Activated CD4-positive, alpha-beta T cell treated with anti-CD3 and anti-CD28 coated beads, Interleukin-2, amount 10 ng/mL, durations not matched to agents 24 days and 14 days (primary cell): ENCODE data around the gene CDK3. TPM values are rescaled to one million over a fixed set of nuclear protein-coding genes. Genes with fewer than 3 reads are reported as not detected.
"Not testable (repeated sequence)": the region's sequence is repeated elsewhere in the genome, so short reads cannot be mapped to it uniquely, and the experiment has no call there.

ENCODE experiments used
- DNase-seq: peaks from one replicate; pipeline ENCODE4 v3.0.0; 2022
- H3K27ac Mint-ChIP-seq: one replicate; pipeline ENCODE4 v1.8.0; 2022; ENCODE audit warnings: mild to moderate bottlenecking, mixed read lengths
- H3K27me3 Mint-ChIP-seq: one replicate; pipeline ENCODE4 v1.8.0; 2022; ENCODE audit warnings: mixed read lengths
- H3K36me3 Mint-ChIP-seq: one replicate; pipeline ENCODE4 v1.8.0; 2022; ENCODE audit warnings: low read depth, mild to moderate bottlenecking, mixed read lengths
- H3K4me1 Mint-ChIP-seq: one replicate; pipeline ENCODE4 v1.8.0; 2021; ENCODE audit warnings: mixed read lengths
- H3K4me3 Mint-ChIP-seq: one replicate; pipeline ENCODE4 v1.8.0; 2022; ENCODE audit warnings: mild to moderate bottlenecking, moderate library complexity, mixed read lengths
- H3K9me3 Mint-ChIP-seq: one replicate; pipeline ENCODE4 v1.8.0; 2021; ENCODE audit warnings: mixed read lengths
- intact Hi-C: fragments of 100-400 bp; cut with micrococcal nuclease; formaldehyde crosslinking; loops from one replicate; pipeline ENCODE4 v1.15.1; 2023
- total RNA-seq: library from RNA; stranded (reverse); gene quantifications from 2 replicates; pipeline ENCODE4 v1.2.3, GENCODE V29; 2022

CDK3 gene
- 6.6 and 7.4 TPM in 2 replicates for total RNA-seq

GRCh38 chr17:76000755-76001521, at the start of gene CDK3:
Gene CDK3, plus strand, starts transcription at chr17:76000855. Its CDS starts 571 bp downstream, at chr17:76001426.
- Mint-ChIP-seq H3K27ac (no peak within 1 kb of the TSS), H3K9me3 (no peaks in the 10 kb centered on the region), H3K27me3 (no peaks in the 10 kb centered on the region), H3K36me3 (peaks cover 2% of the 10 kb centered on the region), H3K4me1 (peaks cover 19% of the 10 kb centered on the region), H3K4me3 (no peak within 1 kb of the TSS)
- DNase-seq, result no peak
- intact Hi-C loops, result no loop called here

GRCh38 chr17:75950855-75951554, 49.6 kb upstream of the CDK3 start:
- H3K9me3 Mint-ChIP-seq, result no peaks in the 10 kb centered on the region
- peaks cover 37% of the 10 kb centered on the region for H3K36me3 Mint-ChIP-seq
- peaks cover 6% of the 10 kb centered on the region for H3K4me1 Mint-ChIP-seq
- intact Hi-C loops, result no loop called here
- peak overlapping the region; percentile 62 for H3K27ac Mint-ChIP-seq
- H3K27me3 Mint-ChIP-seq, result no peaks in the 10 kb centered on the region
- no peak for DNase-seq
- H3K4me3 Mint-ChIP-seq, result no peak overlapping the region

GRCh38 chr17:75959051-75959838, 41.4 kb upstream of the CDK3 start:
- Mint-ChIP-seq H3K9me3 (no peaks in the 10 kb centered on the region), H3K4me3 (no peak overlapping the region), H3K27me3 (no peaks in the 10 kb centered on the region), H3K4me1 (no peaks in the 10 kb centered on the region), H3K27ac (no peak overlapping the region), H3K36me3 (peaks cover 22% of the 10 kb centered on the region)
- DNase-seq, result no peak
- intact Hi-C loops, result no loop called here

GRCh38 chr17:75959839-75960511, 40.7 kb upstream of the CDK3 start:
- Mint-ChIP-seq H3K36me3 (peaks cover 20% of the 10 kb centered on the region), H3K27ac (no peak overlapping the region), H3K9me3 (no peaks in the 10 kb centered on the region), H3K27me3 (no peaks in the 10 kb centered on the region), H3K4me1 (no peaks in the 10 kb centered on the region), H3K4me3 (no peak overlapping the region)
- intact Hi-C loops, result no loop called here
- no peak for DNase-seq

- peaks cover 11% of the 10 kb centered on the region for H3K36me3 Mint-ChIP-seq
- H3K4me3 Mint-ChIP-seq, result no peak overlapping the region
- no peaks in the 10 kb centered on the region for H3K27me3 Mint-ChIP-seq
- no peak for DNase-seq
- no peaks in the 10 kb centered on the region for H3K9me3 Mint-ChIP-seq
- no peak overlapping the region for H3K27ac Mint-ChIP-seq
- intact Hi-C loops, result no loop called here
- peaks cover 3% of the 10 kb centered on the region for H3K4me1 Mint-ChIP-seq
Observed at GRCh38 chr17:75965468-75965867, 35.2 kb upstream of the CDK3 start.

- H3K9me3 Mint-ChIP-seq, intact Hi-C loops, H3K27ac Mint-ChIP-seq, DNase-seq, H3K4me1 Mint-ChIP-seq, H3K27me3 Mint-ChIP-seq, H3K4me3 Mint-ChIP-seq: not testable (repeated sequence)
- peaks cover 14% of the 10 kb centered on the region for H3K36me3 Mint-ChIP-seq
Observed at GRCh38 chr17:75969044-75969443, 31.6 kb upstream of the CDK3 start.

GRCh38 chr17:75970011-75970523, 30.6 kb upstream of the CDK3 start:
- H3K36me3 Mint-ChIP-seq, result peaks cover 17% of the 10 kb centered on the region
- no peaks in the 10 kb centered on the region for H3K27me3 Mint-ChIP-seq
- H3K27ac Mint-ChIP-seq, result no peak overlapping the region

GRCh38 chr17:75970626-75971025, 30.0 kb upstream of the CDK3 start:
- no peak overlapping the region for H3K27ac Mint-ChIP-seq
- H3K9me3 Mint-ChIP-seq, result no peaks in the 10 kb centered on the region
- H3K36me3 Mint-ChIP-seq, result peaks cover 17% of the 10 kb centered on the region
- H3K27me3 Mint-ChIP-seq, result no peaks in the 10 kb centered on the region
- intact Hi-C loops, result no loop called here
- no peak overlapping the region for H3K4me3 Mint-ChIP-seq
- peaks cover 12% of the 10 kb centered on the region for H3K4me1 Mint-ChIP-seq
- no peak for DNase-seq

More at GRCh38 chr17:75970011-75970523, 30.6 kb upstream of the CDK3 start:
- H3K9me3 Mint-ChIP-seq, result no peaks in the 10 kb centered on the region
- DNase-seq, result no peak
- intact Hi-C loops, result no loop called here
- peaks cover 10% of the 10 kb centered on the region for H3K4me1 Mint-ChIP-seq
- no peak overlapping the region for H3K4me3 Mint-ChIP-seq

GRCh38 chr17:75975187-75975586, 25.5 kb upstream of the CDK3 start:
- H3K4me3 Mint-ChIP-seq, DNase-seq, intact Hi-C loops, H3K27ac Mint-ChIP-seq, H3K9me3 Mint-ChIP-seq, H3K27me3 Mint-ChIP-seq: not testable (repeated sequence)
- peaks cover 14% of the 10 kb centered on the region for H3K36me3 Mint-ChIP-seq
- peaks cover 30% of the 10 kb centered on the region for H3K4me1 Mint-ChIP-seq

- Mint-ChIP-seq H3K36me3 (peaks cover 12% of the 10 kb centered on the region), H3K9me3 (no peaks in the 10 kb centered on the region), H3K27ac (no peak overlapping the region), H3K4me3 (no peak overlapping the region), H3K4me1 (peaks cover 32% of the 10 kb centered on the region), H3K27me3 (no peaks in the 10 kb centered on the region)
- intact Hi-C loops, result no loop called here
- DNase-seq, result no peak
Observed at GRCh38 chr17:75975757-75976174, 24.9 kb upstream of the CDK3 start.

- no peak for DNase-seq
- intact Hi-C loops, result no loop called here
- Mint-ChIP-seq H3K27ac (no peak overlapping the region), H3K4me1 (peaks cover 32% of the 10 kb centered on the region), H3K9me3 (no peaks in the 10 kb centered on the region), H3K36me3 (peaks cover 11% of the 10 kb centered on the region), H3K4me3 (no peak overlapping the region), H3K27me3 (no peaks in the 10 kb centered on the region)
Observed at GRCh38 chr17:75976175-75976848, 24.3 kb upstream of the CDK3 start.

- H3K36me3 Mint-ChIP-seq, result peaks cover 7% of the 10 kb centered on the region
- peaks cover 30% of the 10 kb centered on the region for H3K4me1 Mint-ChIP-seq
- no peaks in the 10 kb centered on the region for H3K9me3 Mint-ChIP-seq
- H3K27me3 Mint-ChIP-seq, result no peaks in the 10 kb centered on the region
- H3K4me3 Mint-ChIP-seq, result peak within 1 kb of the TSS; percentile 98
- H3K27ac Mint-ChIP-seq, result peak within 1 kb of the TSS; percentile 97
- DNase-seq, result peak; percentile 98
- intact Hi-C loops, result loop anchor here (1.0 to 2.0 kb wide), 4 partner anchors 18 to 124 kb away; partner anchors contain the start of genes FBF1, MRPL38 and WBP2
Observed at GRCh38 chr17:75978938-75979704, 21.5 kb upstream of the CDK3 start, which contains the start of the genes ACOX1 and TEN1. Gene ACOX1, minus strand, starts transcription at chr17:75979166. Its CDS starts 93 bp downstream, at chr17:75979073. Gene TEN1, plus strand, starts transcription at chr17:75979240. Its CDS starts 6,953 bp downstream, at chr17:75986193.
